HG03342 (cell line): ENCODE results near the gene KCNK17.
"Not testable (repeated sequence)": the region's sequence is repeated elsewhere in the genome, so short reads cannot be mapped to it uniquely, and the experiment has no call there.

Experiments used
- ATAC-seq: cut with Tn5 transposase; IDR thresholded peaks from one replicate; pipeline ENCODE4 v1.9.1; 2021; ENCODE audit warnings: mild to moderate bottlenecking, moderate library complexity; ENCODE audit not compliant: unreplicated experiment

The KCNK17 gene

GRCh38 chr6:39302669-39303424 lies 11.4 kb downstream of the KCNK17 start:
- ATAC-seq: peak; percentile 86

- no peak for ATAC-seq
Observed at GRCh38 chr6:39302011-39302410, 12.2 kb downstream of the KCNK17 start.

- no peak for ATAC-seq
Observed at GRCh38 chr6:39301606-39302005, 12.6 kb downstream of the KCNK17 start.

- ATAC-seq: no peak
Observed at GRCh38 chr6:39300739-39301138, 13.5 kb downstream of the KCNK17 start.

DNA sequence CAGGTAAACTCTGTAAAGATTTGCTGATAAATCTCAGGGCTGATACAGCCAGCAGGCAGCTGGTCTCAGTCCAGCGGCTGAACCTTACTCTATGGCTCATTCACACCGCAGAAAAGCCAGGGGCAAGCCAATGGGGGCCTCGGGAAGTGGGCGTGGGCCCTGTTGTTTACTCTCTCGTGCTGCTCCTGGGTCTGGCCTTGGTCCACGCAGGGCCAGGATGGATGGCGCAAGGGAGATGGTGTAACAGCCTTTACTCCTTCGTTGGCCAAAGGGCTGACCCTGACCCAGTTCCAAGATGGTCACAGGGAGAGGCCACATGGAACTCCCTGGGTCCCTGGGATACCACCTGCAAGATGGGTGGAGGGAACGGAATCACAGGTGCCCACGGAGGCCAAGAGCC lies 16.2 kb downstream of the KCNK17 start:
- ATAC-seq: no peak

- ATAC-seq: no peak
Observed at GRCh38 chr6:39296745-39297640, 17.2 kb downstream of the KCNK17 start.

- no peak for ATAC-seq
Observed at GRCh38 chr6:39295611-39296011, 18.6 kb downstream of the KCNK17 start.

DNA sequence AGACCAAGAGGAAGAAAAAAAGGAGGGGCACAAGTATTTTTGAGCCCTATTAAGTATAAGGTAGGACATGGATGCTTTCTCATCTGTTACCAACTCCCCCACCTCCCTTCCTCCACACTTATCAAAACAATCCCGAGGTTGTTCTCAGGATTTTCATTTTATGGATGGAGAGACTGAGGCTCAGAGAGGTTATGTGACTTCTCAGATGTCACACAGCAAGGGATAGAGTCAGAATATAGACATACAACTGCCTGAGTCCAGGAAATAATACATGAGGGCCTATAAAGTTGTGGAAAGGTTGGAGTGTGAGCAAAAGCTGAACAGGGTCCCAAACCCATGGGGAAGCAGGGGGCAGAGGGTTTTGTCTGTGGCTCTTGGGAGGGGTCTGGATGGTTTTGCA lies 19.3 kb downstream of the KCNK17 start:
- no peak for ATAC-seq

DNA sequence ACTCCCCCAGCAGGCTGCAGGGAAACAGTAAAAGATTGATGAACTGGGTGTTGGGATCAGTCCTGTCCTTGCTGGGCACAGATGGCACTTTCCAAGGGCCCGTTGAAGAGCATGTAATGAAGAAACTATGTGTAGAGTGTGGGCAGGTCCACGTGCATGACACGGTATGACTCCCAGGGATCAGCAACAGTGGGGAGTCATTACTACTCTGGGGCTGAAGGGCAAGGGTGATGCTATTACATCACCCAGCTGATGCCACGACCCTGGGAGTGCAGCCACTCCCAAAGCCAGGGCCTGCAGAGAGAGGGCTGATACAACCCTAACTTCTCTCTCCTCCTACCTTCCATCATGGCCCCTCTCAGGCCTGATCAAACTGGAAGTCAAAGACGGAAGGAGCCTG lies 20.1 kb downstream of the KCNK17 start:
- no peak for ATAC-seq

- ATAC-seq: no peak
Observed at GRCh38 chr6:39292637-39293036, 21.6 kb downstream of the KCNK17 start.

DNA sequence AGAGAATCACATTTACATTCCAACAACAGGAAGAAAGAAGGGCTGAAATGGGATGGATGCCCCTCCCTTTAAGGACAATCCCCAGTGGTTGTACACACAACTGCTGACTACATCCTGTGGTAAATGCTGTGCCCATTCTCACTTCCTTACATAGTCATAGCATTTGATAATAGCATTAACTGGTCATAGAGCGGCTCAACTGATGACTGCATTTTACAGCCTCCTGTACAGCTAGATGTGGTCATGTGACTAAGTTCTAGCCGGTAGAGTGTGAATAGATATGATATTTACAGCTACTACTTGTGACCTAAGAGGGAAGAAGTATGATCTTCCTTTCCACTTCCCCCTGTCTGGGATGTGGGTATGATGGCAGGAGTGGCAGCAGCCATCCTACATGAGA lies 24.7 kb downstream of the KCNK17 start:
- no peak for ATAC-seq

DNA sequence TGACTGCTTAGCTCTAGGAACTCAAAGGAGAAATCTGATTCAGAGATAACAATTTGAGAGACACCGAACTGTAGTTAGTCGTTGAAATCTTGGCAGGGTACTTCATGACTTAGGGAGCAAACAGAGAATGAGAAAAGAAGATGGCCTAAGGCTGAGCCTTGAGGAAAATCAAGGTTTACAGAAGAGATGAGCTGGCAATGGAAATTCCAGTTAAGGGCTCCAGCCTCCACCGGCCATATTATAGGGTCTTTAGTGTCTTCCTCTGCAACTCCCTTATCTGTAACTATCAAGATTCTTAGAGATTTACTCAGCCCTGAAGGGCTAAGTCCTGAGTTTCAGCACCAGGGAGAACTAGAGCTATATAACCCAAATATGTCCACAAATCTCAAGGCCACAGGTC lies 26.6 kb downstream of the KCNK17 start:
- ATAC-seq: no peak

- ATAC-seq: not testable (repeated sequence)
Observed at GRCh38 chr6:39286596-39286995, 27.6 kb downstream of the KCNK17 start.

DNA sequence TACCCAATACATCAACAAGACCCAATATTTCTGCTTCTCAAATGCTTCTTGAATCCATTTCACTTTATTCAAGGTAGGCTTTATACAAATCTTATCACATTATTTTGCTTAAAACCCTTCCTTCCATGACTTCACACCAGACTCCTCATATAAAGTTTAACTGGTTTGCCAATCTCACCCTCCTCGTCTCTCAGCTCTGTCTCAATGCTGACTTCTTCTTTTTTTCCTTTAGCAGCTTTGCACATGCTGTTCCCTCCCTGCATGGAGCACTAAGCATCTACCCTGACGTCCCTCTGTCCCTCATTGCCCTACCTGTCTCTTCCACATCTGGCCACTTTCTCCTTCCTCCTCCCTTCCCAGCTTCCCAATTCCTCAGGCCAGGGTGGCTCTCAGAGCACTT lies 31.4 kb downstream of the KCNK17 start:
- no peak for ATAC-seq

DNA sequence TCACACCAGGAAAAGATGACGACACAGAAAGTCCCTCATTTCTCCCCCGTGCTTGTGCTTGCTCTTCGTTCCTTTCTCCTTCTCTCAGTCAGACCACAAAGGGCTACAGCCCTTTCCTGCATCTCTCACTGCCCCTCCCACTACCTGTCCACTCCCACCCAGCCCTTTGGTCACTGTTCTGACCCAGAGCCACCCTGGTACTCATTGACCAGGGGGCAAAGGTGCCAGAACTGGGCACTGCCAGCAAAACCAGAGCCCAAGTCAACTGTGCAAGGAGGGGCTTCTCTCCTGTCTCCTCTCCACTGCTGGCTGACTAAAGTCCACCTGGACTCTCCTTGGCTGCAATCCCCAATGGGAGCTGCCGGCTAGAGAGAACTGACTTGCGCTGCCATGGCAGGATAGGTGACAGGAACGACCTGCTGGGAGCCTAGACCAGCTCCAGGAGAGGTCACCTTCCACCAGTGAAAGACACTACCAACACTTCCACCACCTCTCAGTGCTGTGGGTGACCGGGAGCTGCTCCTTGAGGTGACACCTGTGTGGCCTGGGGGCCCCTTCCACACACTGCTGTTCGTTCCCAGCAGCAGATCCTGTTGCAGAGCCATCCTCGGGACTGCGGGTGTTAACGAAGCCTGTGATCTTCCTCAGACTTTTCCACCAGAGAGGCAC lies 32.8 kb downstream of the KCNK17 start:
- no peak for ATAC-seq

- ATAC-seq: no peak
Observed at GRCh38 chr6:39280247-39280731, 33.9 kb downstream of the KCNK17 start.

DNA sequence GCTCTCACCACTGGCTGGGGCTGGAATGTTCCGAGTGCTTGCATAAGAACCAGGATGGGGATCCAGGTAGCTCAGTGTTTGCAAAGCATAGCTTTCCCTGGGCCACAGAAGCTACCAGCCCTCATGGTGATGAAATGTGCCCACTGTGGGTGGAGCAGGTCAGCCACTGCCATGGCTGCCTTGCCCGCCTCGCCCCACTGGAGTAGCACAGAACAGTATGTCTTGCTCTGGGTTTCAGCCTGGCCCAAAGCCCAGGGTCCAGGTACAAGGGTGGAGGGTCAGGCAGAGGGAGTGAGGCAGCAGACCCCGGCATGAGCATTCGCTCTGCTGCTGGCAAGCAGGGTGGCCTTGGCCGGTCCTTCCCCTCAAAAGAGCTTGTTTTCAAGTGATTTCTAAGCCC lies 34.7 kb downstream of the KCNK17 start:
- ATAC-seq: no peak

- no peak for ATAC-seq
Observed at GRCh38 chr6:39276379-39276995, 37.7 kb downstream of the KCNK17 start.

DNA sequence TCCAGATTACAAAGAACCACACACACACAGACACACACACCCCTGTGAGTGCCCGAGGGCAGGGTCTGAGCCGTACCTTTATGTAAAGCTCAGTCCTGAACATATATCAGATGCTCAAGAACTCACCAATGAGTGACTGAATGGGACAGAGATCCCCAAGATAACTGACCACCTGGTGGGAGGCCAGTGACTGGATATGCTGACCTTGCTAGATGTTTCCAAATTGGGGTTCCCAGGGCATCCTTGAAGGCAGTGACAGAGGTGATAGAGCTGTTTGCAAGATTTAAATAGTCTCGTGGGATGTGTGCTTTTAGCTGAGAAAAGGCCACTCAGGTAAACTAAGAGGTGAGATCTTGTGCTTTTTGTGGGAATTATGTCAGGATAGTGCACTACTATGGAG lies 39.3 kb downstream of the KCNK17 start:
- no peak for ATAC-seq

GRCh38 chr6:39274471-39274870 lies 39.7 kb downstream of the KCNK17 start:
- no peak for ATAC-seq

- ATAC-seq: no peak
Observed at GRCh38 chr6:39273406-39273821, 40.8 kb downstream of the KCNK17 start.
